Epithelial cell of esophagus (primary cell): ENCODE results near the gene RPTOR.

Experiments
- DNase-seq: peaks from one replicate; pipeline ENCODE4 v3.0.0; 2010; ENCODE audit warnings: low read depth
- H3K4me3 ChIP-seq: 2 replicates; pipeline ENCODE4 v1.5.1; 2011; ENCODE audit warnings: mild to moderate bottlenecking, low read length, control low read depth
- CTCF ChIP-seq: IDR thresholded peaks from 2 replicates; pipeline ENCODE4 v1.5.1; 2011; ENCODE audit warnings: low read depth, mild to moderate bottlenecking, low read length, control low read depth, inconsistent platforms; ENCODE audit not compliant: insufficient read depth; ENCODE audit errors: missing control alignments

The RPTOR gene

DNA sequence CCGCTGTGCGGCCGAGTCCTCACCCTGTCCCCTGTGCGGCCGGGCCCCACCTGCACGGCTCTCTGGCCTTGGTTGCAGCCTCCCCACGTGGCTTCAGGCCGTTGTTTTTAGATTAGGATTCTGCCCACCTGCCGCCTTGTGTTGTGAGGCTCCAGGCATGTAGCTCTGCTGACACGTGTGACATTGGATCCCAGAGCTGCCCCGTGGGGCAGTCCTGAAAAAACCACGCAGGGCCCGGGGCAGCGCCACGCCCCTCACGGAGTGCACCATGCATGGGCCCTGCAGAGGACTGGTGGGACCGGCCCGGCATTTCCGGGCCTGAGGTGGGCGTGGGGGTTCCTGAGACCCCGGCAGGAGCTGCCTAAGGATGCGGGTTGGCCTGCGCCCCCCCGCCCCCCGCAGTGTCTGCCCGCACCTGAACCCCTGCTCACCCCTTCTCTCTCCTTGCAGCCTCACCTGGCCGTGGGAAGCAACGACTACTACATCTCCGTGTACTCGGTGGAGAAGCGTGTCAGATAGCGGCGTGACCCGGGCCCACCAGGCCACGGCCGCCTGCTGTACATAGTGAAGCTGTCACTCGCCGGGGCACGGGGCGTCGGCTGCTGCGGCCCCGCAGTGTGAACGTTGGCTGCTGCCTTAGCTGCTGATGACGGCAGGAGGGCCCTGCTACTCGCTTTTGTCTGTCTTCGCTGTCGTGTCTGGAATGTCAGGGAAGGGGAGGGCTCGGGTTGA is 419.3 kb downstream of the RPTOR start:
- TF ChIP-seq CTCF, result no peak
- no peak overlapping the region for H3K4me3 ChIP-seq
- DNase-seq, result no peak

GRCh38 chr17:80964544-80964856 is 419.9 kb downstream of the RPTOR start:
- no peak overlapping the region for H3K4me3 ChIP-seq
- TF ChIP-seq CTCF, result no peak
- DNase-seq, result no peak

- TF ChIP-seq CTCF, result no peak
- DNase-seq, result no peak
- no peak overlapping the region for H3K4me3 ChIP-seq
Observed at GRCh38 chr17:80964859-80965580, 420.4 kb downstream of the RPTOR start.

GRCh38 chr17:80965606-80966005 is 421.0 kb downstream of the RPTOR start:
- H3K4me3 ChIP-seq, result no peak overlapping the region
- no peak for TF ChIP-seq CTCF
- DNase-seq, result no peak

GRCh38 chr17:80967404-80967872 is 422.8 kb downstream of the RPTOR start:
- TF ChIP-seq CTCF, result no peak
- DNase-seq, result no peak
- H3K4me3 ChIP-seq, result no peak overlapping the region

DNA sequence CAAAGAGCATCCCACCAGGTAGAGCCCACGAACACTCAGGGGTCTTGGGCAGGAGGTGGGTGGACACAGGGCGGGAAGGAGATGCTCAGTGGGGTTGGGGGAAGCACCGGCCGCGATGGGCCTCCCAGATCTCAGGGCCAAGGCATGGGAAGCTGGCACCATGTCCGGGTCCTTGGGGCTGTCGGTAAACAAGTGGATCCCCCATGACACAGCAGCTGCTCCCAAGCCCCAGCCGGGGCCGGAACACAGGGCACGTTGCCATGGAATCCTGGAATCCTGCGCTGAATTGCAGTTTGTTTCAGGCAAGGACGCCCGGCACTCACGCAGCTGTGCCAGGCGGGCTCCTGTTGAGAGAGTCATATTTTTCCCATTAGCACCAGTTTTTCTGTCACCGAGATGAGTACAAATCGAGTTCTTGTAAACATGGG is 424.0 kb downstream of the RPTOR start:
- no peak overlapping the region for H3K4me3 ChIP-seq
- no peak for DNase-seq
- no peak for TF ChIP-seq CTCF
